Measurements from ENCODE around the gene NOXA1. TPM values are rescaled to one million over a fixed set of nuclear protein-coding genes. Genes with fewer than 3 reads are reported as not detected.

The NOXA1 gene
- total and polyA plus RNA-seq, 9 of the 15 experiments (the other 6 are each of a cell fraction or from before 2014, with no cell fraction given) = 0.07 to 1.2 (median 0.20) TPM; not detected in 4

- TF ChIP-seq FOSL1 (tag; conservative IDR thresholded peaks at IDR 0.05) (peak; percentile 85), MGA (IDR thresholded peaks at IDR 0.05) (no peak), FOXJ2 (tag; IDR thresholded peaks at IDR 0.05) (no peak), ILF3 (IDR thresholded peaks at IDR 0.05; ENCODE audit: borderline replicate concordance) (no peak)
Measured at GRCh38 chr9:137423514-137424291, 510 bp downstream of the NOXA1 start (continued).
